Inflammatory macrophage (primary cell): ENCODE measurements around the gene EPN2.
A peak's percentile ranks its signal among the peaks of the same experiment; 100 is the strongest.
"Not testable (repeated sequence)": the region's sequence is repeated elsewhere in the genome, so short reads cannot be mapped to it uniquely, and the experiment has no call there.

ENCODE experiments used
- DNase-seq, 2 donors: peaks; one replicate each; pipeline ENCODE4 v3.0.0-alpha.2; 2020 to 2022

Gene EPN2

GRCh38 chr17:19346351-19347255 lies 109.4 kb downstream of the EPN2 start:
- DNase-seq, result no peak

DNA sequence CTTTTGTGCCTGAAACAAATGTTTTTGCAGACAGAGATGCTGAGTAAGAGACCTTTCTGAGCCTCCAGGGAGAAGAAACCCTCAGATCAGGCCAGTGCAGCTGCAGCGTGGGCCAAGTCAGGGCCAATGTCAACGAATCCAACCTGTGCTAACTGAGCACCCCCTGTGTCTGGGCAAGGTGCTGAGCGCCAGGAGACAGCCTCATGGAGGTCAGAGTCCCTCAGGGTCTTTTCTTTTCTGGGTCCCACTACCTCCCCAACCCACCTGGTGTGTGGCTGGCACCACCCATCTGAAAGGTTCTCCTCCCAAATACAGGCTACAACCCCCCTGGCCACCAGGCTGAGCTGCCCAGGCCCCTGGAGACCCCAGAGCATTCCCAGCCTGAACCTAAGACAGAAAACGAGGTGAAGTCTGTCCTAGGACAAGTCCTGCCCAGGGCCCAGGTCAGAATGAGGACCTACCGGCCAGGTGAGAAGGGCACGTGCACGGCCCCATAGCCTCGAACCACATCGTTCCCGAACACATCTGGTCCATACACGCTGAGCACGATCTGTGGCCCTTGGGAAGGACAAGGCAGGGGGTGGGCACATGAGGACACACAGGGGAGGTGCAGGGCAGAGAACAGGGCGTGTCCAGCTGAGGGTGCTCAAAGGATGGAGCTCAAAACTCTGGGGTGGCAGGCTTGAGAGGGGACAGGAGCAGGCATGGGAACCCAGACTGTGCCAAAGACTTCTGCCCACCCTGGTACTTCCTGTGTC lies 110.3 kb downstream of the EPN2 start:
- no peak for DNase-seq

DNA sequence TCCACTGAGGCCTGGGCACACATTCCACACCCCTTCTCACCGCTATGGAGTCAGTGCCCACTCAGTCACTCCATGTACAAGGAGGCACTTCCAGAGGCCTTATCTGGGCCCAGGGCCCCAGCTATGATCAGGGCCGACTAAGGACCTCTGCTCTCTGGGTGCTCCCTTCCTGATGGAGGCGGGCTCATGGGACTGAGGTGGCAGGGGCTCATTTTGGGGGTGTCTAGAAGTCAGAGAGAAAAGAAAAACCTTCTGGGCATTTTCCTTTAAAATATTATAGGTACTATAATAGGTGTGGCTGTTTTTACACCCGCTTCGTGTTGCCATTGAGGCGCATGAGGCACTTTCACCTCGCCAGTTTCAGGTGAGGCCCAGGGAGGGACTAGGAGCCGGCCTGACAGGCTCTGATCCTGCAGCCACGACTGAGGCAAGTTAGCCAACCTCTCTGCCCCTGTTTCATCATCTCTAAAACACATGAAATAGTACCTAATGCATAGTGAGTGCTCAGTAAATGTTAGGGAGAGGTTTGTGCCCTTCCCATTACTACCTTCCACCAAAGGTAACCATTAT lies 111.0 kb downstream of the EPN2 start:
- DNase-seq, result no peak

DNA sequence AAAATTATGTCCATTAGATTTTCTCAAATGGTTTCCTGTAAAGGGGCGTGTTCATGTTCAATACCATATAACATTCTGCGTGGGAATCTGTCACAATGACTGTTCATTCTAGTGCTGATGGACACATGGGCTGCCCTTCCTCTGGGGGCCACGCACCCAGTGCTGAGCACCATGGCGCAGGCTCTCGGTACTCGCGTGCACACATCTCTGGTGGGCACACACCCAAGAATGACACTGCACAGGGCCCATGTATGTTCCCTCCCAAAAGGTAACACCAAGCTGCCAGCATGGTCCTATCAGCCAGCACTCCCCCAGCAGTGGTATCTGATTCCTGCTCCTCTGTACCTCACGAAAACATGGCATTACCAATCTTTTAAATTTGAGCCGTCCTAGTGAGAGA lies 111.6 kb downstream of the EPN2 start:
- no peak for DNase-seq

DNA sequence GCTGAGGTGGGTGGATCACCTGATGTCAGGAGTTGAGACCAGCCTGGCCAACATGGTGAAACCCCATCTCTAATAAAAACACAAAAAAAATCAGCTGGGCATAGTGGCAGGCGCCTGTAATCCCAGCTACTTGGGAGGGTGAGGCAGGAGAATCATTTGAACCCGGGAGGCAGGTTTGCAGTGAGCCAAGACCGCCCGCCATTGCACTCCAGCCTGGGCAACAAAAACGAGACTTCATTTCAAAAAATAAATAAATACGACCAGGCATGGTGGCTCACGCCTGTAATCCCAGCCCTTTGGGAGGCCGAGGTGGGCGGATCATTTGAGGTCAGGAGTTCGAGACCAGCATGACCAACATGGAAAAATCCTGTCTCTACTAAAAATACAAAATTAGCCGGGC lies 116.2 kb downstream of the EPN2 start:
- DNase-seq, result not testable (repeated sequence)

- DNase-seq, result no peak
These were observed 117.6 kb downstream of the EPN2 start for GRCh38 chr17:19354748-19355147.

- DNase-seq, result no peak
These were observed 120.2 kb downstream of the EPN2 start for GRCh38 chr17:19357351-19357750.

DNA sequence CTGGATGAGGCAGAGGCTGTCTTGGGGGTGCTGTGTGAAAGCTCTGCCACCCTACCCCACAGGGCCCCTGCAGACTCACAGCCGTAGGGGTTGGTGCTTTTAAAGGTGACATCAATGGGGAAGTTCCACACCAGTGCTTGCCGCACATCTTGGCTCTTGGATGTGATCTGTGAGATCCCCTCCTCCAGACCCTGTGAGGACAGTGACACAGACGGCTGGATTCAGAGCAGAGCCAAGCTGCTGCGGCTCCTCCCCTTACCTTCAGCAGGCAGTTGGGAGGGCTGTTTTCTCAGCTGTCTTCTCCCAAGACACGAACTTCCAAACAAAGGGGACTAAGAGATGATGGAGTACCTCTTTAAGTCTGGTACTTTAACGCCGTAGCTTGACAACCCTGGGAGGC lies 120.6 kb downstream of the EPN2 start:
- DNase-seq, result no peak

DNA sequence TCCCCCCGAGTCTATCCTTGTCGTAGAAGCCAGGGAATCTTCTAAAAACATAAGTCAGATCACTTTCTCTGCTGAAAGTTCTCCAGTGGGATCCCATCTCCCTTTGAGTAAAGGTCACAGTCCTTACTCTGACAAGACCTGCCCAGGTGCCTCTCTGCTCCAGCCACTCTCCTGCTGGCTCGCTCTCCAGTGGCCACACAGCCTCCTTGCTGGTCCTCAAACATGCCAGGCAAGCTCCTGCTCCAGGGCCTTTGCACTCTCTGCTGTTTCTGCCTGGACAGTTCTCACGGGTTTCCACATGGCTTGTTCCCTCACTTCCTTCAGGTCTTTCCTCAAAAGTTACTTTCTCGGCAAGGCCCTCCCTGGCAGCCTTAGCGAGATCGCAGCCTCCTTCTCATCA lies 122.0 kb downstream of the EPN2 start:
- no peak for DNase-seq

GRCh38 chr17:19359856-19360255 lies 122.7 kb downstream of the EPN2 start:
- no peak for DNase-seq

GRCh38 chr17:19360772-19361171 lies 123.6 kb downstream of the EPN2 start:
- DNase-seq, result no peak

DNA sequence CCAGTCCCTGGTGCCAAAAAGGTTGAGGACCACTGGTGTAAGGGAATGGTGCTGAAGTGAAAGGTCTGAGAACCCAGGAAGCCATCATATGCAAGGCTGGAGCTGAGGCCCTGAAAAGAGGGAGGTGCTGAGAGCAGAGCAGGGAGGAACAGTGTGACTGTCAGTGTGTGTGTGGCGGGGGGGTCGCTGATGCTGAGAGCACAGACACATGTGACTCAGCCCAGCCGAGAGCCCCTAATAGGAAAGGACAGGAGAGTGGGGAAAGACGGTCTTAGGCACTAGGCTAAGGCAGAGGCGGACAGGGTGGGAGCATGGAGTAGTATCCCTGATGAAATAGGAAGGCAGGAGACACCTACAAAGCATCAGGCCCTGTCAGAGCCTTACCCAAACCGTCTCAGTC lies 124.2 kb downstream of the EPN2 start:
- DNase-seq, result no peak

DNA sequence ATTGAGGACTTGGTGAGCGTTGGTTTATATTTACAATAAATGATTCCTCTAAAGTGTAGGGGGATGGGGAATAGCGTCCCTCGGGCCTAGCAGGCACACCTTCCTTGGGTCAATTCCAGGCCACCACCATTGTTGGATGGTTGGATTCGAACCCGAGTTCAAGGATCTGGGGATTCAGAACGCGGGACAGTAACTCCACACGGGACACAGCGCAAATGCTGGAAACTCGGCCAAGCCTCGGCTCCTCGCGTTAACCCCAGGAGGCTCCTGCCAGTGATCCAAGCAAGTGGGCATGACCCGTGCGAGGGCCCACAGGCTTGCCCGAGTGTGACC lies 124.7 kb downstream of the EPN2 start:
- DNase-seq, result no peak

DNA sequence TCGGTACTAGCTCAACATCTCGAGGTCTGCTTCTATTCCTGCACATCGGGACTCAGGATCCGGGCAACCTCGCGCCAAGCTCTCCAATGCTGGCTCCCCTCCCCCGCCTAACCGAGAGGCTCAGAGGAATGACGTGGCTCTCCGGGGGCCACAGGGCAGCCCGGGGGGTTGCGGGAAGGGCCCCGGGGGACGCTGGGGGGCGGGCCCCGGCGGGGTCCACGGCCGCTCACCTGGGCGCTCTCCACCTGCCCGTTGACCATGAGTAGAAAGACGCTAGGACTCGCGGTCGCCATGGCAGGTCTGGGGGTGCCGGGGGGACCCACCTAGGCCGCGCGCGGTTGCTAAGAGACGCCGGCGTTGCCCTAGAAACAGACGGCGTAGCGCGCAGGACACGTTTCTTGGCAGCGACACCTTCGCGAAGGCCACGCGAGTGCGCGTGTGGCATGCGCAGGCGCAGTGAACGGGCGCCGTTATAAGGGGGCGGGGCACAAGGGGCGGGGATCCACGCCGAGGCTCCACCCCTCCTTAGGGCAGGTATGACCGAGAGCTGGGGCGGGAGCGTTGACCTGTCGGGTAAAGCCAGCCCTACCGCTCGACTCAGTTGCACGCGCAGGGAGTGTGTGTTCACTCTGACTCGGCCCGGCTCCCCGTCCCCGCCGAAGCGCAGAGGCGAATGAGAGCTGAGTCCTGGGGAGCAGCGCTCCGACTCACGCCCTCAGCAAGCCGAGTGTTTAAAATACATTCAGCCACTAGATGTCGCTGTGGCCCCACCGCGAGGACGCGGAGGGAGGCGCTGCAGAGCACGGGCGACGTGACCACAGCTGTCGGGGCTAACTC lies 125.3 kb downstream of the EPN2 start, which contains the start of gene B9D1:
Gene B9D1 (minus strand): TSS at position 447 of the 837 bp plus-strand sequence. CDS start 154 bp downstream, at position 293.
- peak; percentile 92 to 96 for DNase-seq

- no peak for DNase-seq
These were observed 125.9 kb downstream of the EPN2 start for GRCh38 chr17:19363114-19363438.

DNA sequence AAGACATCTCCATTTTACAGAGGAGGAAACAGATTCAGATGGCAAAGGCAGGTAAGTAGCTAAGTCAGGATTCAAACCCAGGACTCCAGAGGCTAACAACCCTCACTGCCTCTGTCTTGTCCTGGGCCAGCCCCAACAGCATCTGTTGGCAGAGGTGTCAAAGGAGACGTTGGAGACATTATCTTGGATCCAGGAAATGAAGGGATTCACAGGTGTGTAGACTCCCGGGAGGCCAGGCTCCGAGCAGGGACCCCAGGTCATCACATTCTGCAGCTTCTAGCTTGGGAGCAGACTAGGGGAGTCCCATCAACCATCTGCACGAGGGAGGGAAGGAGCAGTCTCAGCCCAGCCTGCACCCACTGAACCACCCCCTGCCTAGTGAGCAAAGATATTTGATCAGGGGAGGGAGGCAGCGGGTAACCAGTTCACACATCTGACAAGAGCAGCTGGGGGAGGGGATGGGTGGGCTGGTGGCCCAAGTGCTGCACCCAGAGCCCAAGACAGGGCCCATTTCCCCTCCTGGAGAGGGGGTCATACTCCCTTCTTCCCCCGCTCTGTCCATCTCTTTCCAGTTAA lies 126.4 kb downstream of the EPN2 start:
- DNase-seq, result no peak

DNA sequence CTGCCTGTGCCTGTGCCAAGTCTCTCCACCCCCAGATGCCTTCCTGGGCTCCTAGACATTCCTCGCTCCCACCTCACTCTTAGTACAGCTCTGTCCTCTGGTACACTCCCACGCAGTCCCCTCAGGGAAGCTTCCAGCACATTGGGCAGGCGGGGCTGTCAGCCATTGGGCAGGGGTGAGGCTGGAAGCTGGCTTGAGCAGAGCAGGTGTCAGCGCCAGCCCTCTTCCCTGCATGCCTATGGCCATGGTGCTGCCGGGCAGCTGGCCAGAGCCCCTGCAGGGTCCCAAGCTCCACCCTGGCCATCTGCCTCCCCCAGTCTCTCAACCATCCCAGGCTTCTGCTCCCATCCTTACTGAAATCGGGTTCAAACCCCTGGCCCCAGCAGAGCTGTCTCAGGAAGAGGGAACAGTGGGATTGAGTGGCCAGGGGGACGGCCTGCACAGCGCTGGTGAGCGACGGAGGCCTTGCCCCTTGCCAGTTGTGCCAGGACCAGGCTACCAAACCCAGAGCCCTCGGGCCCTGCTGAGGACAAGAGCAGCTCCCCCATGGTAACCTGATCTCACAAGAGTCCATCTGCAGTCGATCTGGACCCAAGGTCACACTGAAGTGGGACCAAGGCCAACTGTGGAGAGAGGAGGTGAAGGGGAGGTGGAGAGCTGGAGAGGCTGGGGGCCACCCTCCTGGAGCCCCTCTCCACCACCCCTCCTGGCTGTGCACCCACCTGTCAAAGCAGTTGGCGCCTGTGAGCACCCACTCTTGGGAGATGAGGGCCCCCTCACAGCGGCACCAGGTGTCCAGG lies 127.7 kb downstream of the EPN2 start:
- no peak for DNase-seq

DNA sequence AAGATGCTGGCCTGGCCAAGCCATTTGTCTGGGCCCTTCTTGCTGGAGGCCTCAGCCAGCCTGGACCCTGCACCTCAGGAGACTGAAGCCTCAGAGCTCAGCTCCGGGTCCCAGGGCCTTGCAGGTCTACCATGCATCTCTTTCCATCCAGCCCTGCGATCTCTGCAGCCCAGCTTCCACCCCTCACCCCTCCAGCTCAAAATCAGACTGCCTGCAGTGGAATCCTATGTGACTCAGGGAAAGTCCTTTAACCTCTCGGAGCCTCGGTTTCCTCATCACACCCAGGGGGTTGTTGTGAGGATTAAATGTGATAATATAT lies 128.3 kb downstream of the EPN2 start:
- no peak for DNase-seq

DNA sequence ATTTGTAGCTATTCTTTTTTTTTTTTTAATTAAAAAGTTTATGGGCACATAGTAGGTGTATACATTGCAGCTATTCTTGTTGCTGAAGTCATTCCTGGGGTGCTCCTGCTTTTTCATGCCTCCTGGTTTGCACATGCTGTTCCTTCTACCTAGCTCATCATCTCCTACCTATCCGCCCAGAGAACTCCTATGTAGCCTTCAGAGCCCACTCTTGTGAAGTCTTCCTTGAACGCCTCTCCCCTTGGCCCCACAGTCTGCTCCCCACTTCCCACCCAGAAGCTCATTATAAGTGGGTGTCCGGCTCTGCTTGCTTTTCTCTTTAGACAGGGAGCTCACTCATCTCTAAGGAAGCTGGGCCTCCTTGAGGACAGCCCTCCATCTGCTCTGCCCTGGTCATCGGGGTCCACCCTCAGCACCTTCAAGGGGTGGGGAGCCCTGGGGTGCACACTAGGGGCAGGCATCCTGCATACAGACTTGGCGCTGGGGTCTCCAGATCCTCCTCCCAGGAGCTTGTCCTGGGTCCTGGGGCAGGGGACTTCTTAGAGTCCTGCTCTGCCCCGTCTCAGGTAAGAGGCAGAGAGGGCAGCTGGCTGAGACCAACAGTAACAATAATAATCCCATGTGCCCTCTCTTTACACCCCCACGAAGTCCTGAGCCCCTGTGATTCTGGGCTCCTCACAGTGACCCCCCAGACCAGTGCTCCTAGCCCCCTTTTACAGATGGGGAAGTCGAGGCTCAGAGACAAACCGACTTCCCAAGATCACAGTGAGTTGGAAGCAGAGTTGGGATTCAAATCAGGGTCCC lies 128.9 kb downstream of the EPN2 start:
- DNase-seq, result no peak

GRCh38 chr17:19366637-19366972 lies 129.4 kb downstream of the EPN2 start:
- DNase-seq, result no peak

DNA sequence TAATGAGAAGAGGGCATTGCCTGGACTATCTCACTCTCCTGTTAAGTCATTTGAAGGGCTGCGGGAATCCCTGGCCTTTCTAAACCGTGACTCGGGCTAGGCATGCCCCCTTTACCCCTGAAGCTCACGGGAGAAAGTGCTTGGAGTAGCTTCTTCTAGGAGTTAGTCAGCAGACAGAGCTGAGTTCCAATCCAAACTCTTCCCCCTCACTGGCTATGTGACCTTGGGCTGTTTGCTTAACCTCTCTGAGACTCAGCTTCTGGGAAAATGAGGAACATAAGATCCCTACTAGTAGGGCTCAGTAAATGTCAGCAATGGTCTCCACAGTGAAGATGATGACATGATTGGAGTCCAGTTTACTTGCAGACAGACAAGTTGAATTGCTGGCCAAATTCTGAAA lies 131.1 kb downstream of the EPN2 start:
- peak; percentile 32 to 43 for DNase-seq
